Neural progenitor cell (in vitro differentiated cells): ENCODE data around the gene DAP3.

Source experiments
- CTCF ChIP-seq: fragments of 200-600 bp; sonication (generic); IDR thresholded peaks from 2 replicates; pipeline ENCODE4 v1.5.1; 2017; ENCODE audit warnings: antibody characterized with exemption, mild to moderate bottlenecking
- EZH2 ChIP-seq: fragments of 200-600 bp; sonication (generic); IDR thresholded peaks from 2 replicates; pipeline ENCODE4 v1.6.1; 2017; ENCODE audit warnings: antibody characterized with exemption, mild to moderate bottlenecking, moderate library complexity
- EZH2phosphoT487 ChIP-seq: fragments of 200-600 bp; sonication (generic); IDR thresholded peaks from 2 replicates; pipeline ENCODE4 v1.6.1; 2017; ENCODE audit warnings: antibody characterized with exemption

GRCh38 chr1:155729031-155729898 is 40.4 kb downstream of the DAP3 start:
- peak; percentile 73 for TF ChIP-seq CTCF
- no peak for TF ChIP-seq EZH2
- no peak for TF ChIP-seq EZH2phosphoT487
